GM12801 (cell line): Measurements from ENCODE around the gene ECHS1.

Source experiments
- CTCF ChIP-seq: IDR thresholded peaks from one replicate; pipeline ENCODE4 v1.5.1; 2011; ENCODE audit warnings: control low read depth; ENCODE audit not compliant: insufficient read length; ENCODE audit errors: extremely low read depth

The ECHS1 gene

GRCh38 chr10:133373174-133374090, at the start of gene ECHS1:
Gene ECHS1 (minus strand): TSS chr10:133373354. CDS start chr10:133373333, 21 bp downstream.
- TF ChIP-seq CTCF, result no peak

GRCh38 chr10:133422223-133422806, 49.2 kb upstream of the ECHS1 start:
- no peak for TF ChIP-seq CTCF

- no peak for TF ChIP-seq CTCF
Observed at GRCh38 chr10:133421336-133422222, 48.4 kb upstream of the ECHS1 start.

GRCh38 chr10:133420579-133420978, 47.4 kb upstream of the ECHS1 start:
- TF ChIP-seq CTCF, result no peak

- no peak for TF ChIP-seq CTCF
Observed at GRCh38 chr10:133420028-133420427, 46.9 kb upstream of the ECHS1 start.

GRCh38 chr10:133419211-133419950, 46.2 kb upstream of the ECHS1 start:
- no peak for TF ChIP-seq CTCF
